Tibial nerve (tissue), 4 donors: Measurements from ENCODE around the gene GPRC5B.

ENCODE experiments used
- EP300 ChIP-seq, 2 donors: sonication (generic); formaldehyde crosslinking; IDR thresholded peaks; one replicate each; pipeline ENCODE4 v1.6.1; 2017; ENCODE audit warnings: antibody characterized with exemption in 2 of 2, mild to moderate bottlenecking in 1 of 2
- POLR2A ChIP-seq, 2 donors: fragments of 450-650 bp; IDR thresholded peaks; one replicate each; pipeline ENCODE4 v1.6.1; 2017; ENCODE audit warnings: antibody characterized with exemption in 2 of 2, mild to moderate bottlenecking in 2 of 2, moderate library complexity in 2 of 2
- TF ChIP-seq, protein P1 (sequence below), 5 experiments: fragments of 200-600 bp in 3 of 5; fragments of 450-650 bp in 2 of 5; sonication (generic) in 3 of 5; IDR thresholded peaks; one replicate each; pipeline ENCODE4 v1.5.1; 2016 to 2019; ENCODE audit warnings: antibody characterized with exemption in 5 of 5, mild to moderate bottlenecking in 3 of 5, moderate library complexity in 2 of 5

DNA sequence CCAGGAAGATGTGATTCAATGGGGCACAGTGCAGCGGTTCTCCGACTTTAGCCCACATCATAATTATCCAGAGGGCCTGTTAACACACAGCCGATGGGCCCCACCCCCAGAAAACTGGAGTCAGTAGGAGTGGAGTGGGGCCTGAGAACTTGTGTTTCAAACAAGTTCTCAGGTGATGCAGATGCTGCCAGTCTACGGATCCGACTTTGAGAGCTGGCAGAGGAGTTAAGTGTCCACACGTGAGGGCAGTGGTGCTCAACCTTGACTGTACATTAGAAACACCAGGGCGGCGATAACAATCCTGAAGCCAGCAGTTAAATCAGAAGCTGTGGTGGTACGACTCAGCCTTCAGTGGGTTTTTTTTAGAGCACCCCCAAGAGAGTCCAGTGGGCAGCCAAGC, 75.0 kb downstream of the GPRC5B start:
- TF ChIP-seq, protein P1, sequence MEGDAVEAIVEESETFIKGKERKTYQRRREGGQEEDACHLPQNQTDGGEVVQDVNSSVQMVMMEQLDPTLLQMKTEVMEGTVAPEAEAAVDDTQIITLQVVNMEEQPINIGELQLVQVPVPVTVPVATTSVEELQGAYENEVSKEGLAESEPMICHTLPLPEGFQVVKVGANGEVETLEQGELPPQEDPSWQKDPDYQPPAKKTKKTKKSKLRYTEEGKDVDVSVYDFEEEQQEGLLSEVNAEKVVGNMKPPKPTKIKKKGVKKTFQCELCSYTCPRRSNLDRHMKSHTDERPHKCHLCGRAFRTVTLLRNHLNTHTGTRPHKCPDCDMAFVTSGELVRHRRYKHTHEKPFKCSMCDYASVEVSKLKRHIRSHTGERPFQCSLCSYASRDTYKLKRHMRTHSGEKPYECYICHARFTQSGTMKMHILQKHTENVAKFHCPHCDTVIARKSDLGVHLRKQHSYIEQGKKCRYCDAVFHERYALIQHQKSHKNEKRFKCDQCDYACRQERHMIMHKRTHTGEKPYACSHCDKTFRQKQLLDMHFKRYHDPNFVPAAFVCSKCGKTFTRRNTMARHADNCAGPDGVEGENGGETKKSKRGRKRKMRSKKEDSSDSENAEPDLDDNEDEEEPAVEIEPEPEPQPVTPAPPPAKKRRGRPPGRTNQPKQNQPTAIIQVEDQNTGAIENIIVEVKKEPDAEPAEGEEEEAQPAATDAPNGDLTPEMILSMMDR (IDR thresholded peaks at IDR 0.05) = no peak
- TF ChIP-seq POLR2A (IDR thresholded peaks at IDR 0.05) = no peak
- no peak for TF ChIP-seq EP300 (IDR thresholded peaks at IDR 0.05)
